GM18505 (cell line): ENCODE results near the gene GIGYF1.
"Not testable (repeated sequence)": the region's sequence is repeated elsewhere in the genome, so short reads cannot be mapped to it uniquely, and the experiment has no call there.

Experiments
- ATAC-seq: cut with Tn5 transposase; IDR thresholded peaks from one replicate; pipeline ENCODE4 v1.9.1; 2021; ENCODE audit not compliant: unreplicated experiment
- POLR2A ChIP-seq: IDR thresholded peaks from 4 replicates; pipeline ENCODE4 v1.6.1; 2011; ENCODE audit warnings: borderline replicate concordance; ENCODE audit not compliant: insufficient read depth, insufficient read length; ENCODE audit errors: extremely low read depth

The GIGYF1 gene

DNA sequence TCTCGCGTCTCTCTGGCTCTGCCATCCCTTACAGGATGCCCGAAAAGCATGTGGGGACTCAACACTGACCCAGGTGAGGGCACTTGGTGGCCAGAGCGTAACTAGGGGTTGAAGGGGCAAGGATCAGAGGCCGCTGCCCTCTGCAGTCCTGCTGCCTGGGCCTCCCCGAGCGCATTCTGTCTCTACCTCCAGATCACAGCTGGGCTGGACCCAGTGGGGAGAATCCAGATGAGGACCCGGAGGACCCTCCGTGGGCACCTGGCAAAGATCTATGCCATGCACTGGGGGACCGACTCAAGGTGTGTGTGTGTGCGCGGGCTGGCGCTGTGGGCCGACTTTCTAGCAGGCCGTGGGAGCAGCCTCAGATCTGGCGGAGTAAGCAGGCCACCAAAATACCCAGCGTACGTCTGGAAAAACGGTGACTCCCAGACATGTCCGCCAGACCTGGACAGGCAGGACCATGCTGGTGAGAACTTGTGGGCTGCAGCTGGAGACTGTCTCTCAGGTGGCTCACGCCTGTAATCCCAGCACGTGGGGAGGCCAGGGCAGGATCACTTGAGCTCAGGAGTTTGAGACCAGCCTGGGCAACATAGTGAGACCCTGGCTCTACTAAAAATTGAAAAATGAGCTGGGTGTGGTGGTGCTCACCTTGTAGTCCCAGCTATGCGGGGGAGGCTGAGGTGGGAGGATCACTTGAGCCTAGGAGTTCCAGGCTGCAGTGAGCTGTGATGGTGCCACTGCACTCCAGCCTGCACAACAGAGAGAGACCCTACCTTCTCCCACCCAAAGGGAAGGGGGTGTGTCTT, 17.3 kb downstream of the GIGYF1 start:
- ATAC-seq = no peak
- no peak for TF ChIP-seq POLR2A

DNA sequence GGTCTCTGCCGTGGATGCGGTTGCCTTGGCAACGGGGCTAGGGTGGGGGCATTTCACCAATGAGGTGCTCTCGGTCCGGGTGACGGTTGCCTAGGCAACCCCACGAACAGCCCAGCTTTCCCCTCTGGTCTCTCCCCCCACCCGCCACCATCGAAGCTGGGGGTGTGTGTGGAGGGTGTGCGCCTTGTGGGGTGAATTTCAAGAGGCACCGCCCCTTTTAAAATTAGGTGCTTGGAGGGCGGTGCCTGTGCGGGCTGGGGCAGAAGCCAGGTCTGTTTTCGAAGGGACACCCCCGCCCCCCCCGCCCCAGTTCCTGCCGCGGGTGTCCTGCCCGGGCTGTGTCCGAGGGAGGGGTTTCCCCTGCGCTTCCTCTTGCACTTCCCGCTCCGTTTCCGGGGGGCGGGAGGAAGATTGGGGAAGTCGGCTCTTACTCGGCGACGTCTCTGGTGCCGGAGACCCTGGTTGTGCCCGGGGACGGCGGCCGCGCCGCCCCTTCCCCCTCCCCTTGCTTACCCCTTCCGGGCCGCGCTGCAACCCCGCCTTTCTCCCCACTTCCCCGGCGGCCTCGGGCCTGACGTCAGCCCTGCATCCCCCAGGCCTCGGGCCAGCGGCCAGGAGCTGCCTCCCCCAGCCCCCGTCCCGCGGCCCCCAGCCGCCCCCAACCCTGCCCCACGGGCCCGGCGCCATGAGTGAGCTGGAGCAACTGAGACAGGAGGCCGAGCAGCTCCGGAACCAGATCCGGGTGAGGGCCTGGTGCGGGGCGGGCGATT, 18.3 kb downstream of the GIGYF1 start:
- ATAC-seq = peak; percentile 33
- TF ChIP-seq POLR2A = peak; percentile 49

DNA sequence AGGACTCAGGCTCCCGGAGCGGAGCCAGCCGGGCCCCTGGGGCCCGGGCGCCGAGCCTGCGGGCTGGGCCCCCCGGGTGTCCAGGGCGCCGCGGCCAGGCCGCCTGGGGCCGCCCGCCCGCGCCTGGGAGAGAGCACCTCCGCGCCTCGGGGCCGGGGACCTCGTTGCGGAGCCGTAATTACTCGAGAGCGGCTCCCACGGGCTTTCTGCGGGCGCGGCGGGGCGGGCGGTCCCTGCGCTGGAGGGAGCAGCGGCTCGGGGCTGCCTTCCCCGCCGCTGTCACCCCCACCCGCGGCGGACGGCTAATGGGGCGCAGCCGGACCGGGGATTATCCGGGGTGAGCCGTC, 19.0 kb downstream of the GIGYF1 start:
- ATAC-seq = no peak
- TF ChIP-seq POLR2A = no peak

DNA sequence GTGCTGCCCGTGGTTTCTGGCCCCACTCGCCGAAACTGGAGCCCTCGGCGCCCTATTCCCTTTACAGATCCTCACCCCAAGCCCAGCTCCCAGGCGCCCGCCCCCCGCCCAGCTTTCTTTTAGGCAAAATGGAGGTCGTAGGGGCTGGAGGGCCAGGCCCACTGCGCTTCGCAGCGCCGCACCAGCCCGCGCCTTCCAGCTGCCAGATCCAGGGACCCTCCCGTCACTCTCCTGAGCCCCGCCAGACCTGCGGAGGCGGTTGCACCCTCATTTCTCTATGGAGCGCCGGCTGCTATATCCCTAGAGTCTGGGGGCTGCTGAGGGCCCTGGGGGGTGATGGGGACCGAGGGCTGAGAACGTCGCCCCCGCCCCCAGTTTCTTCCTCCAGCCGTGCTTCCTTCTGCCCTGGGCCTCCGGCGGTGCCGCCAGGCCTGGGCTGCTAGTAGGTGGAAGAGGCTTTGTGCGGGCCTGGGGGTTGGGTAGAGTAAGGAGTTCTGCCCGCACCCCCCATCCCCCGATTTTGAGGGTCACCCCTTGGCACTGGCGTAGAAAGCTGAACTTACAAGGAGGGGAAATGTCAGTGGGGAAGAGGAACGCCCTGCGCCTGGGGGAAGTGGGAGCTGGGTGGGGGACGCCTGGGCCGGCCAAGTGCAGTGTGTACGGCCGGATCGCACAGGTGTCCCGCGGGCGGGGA, 19.5 kb downstream of the GIGYF1 start:
- no peak for ATAC-seq
- no peak for TF ChIP-seq POLR2A

DNA sequence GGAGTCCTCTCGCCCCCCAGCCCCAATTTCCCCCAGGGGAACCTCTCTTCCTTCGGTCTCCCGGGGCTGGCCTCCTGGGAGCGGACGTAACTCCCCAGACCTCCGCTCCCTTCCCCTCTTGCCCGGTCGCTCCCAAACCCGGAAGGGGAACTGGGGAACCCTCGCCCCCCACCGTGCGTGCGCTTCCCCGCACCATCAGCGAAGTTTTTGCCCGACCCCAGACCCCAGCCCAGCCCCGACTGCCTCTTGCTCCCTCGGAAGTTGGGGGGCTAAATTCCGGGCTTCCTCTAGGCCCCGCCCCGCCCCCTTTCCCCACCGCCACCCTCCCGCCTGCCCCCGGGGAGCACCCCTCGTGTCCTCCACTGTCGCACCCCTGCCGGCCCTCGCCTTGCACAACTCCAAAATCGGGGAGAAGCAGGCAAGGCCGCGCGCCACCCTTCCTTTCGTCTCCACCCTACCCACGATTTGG, 20.1 kb downstream of the GIGYF1 start:
- no peak for ATAC-seq
- TF ChIP-seq POLR2A = no peak

DNA sequence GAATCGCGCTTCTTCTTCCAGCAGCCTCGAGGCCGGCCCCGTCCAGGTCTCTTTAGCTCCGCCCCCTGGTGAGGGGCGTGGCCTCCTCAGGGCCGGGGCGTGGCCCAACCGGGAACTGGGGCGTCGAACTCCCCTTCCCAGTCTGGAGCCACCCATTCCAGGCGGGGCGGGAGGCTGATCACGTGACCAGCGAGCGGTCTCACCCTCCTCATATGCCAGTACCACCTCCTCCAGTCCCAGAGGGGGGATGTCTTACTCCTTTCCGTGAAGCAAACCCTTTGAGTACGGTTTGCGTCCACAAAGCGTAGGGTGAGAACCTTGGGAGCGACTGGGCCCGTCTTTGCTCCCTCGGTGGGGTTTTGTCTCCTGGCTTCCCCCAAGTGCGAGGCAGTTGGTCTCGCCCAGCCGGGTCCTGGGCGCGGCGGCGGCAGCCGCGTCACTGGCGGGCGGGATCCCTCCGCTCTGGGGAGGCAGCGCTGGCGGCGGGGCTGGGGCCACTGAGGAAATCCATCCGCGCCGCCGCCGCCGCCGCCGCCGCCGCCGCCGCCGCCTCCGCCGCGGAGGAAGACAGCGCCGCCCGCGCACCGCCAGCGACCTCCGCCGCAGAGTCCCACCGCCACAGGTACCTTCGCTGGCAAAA, 20.6 kb downstream of the GIGYF1 start, which contains the start of gene GNB2:
Gene GNB2 (plus strand): TSS at position 439 of the 640 bp plus-strand sequence. CDS start 2,526 bp downstream, outside the sequence.
- peak; percentile 49 for TF ChIP-seq POLR2A
- ATAC-seq = peak; percentile 48

DNA sequence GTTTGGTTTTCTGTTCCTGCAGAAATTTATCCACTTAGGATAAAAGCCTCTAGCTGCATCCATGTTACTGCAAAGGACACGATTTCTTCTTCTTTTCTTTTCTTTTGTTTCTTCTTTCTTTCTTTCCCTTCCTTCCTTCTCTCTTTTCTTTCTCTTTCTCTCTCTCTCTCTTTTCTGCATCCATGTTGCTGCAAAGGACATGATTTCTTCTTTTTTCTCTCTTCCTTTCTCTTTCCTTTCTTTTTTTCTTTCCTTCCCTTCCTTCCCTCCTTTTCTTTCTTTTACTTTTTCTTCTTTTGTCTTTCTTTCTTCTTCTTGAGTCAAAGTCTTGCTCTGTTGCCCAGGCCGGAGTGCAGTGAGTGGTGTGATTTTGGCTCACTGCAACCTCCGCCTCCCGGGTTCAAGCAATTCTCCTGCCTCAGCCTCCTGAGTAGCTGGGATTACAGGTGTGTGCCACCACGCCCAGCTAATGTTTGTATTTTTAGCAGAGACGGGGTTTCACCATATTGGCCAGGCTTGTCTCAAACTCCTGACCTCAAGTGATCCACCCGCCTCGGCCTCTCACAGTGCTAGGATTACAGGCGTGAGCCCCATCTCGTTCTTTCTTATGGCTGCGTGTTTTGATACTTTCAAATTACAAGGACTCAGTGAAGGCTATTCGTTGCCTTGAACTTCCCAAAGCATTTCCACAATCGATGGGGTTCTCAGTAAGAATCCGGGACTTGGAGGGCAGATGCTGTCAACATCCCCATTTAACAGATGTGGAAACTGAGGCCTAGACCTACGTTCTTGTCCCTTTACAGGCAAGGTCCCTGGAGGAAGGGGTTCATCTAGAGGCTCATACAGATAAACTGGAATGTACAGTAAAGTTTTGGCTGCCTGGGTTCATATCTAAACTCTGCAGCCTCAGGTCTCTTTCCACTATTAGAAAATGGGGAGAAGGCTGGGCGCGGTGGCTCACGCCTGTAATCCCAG, 22.4 kb downstream of the GIGYF1 start:
- TF ChIP-seq POLR2A = no peak
- no peak for ATAC-seq

DNA sequence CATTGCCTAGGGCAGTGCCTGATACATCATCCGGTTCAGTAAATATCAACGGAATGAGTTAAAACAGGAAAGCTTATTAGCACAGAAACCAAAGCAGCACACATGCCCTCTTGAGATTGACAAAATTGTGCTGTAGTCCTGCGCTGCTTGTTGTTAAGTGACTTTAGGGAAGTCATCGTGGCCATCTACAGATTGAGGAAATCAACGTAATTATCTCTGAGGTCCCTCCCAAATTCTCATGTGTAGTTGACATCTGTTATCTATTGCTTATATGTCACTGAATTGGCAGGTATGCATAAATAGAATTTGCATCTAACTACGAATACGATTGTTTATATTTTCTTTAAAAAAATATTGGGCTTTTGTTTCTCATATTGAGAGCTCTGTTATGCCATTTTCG, 24.0 kb downstream of the GIGYF1 start:
- no peak for ATAC-seq
- no peak for TF ChIP-seq POLR2A

DNA sequence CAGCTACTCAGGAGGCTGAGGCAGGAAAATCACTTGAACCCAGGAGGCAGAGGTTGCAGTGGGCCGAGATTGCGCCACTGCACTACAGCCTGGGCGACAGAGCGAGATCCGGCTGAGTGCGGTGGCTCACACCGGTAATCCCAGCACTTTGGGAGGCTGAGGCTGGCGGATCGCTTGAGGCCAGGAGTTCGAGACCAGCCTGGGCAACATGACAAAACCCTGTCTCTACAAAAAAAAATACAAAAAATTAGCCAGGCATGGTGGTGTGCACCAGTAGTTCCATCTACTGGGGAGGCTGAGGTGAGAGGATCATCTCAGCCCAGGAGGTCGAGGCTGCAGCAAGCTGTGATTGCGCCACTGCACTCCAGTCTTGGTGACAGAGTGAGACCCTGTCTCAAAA, 24.9 kb downstream of the GIGYF1 start:
- not testable (repeated sequence) for ATAC-seq

DNA sequence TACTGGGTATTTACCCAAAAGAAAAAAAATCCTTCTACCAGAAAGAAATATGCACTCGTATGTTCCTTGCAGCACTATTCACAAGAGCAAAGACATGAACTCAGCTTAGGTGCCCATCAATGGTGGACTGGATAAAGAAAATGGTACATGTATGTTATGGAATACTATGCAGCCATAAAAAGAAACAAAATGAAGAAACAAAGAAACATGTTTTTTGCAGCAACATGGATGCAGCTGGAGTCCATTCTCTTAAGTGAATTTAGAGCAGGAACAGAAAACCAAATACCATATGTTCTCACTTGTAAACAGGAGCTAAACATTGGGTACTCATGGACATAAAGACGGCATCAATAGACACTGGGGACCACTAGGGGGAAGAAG, 26.0 kb downstream of the GIGYF1 start:
- no peak for TF ChIP-seq POLR2A
- no peak for ATAC-seq

DNA sequence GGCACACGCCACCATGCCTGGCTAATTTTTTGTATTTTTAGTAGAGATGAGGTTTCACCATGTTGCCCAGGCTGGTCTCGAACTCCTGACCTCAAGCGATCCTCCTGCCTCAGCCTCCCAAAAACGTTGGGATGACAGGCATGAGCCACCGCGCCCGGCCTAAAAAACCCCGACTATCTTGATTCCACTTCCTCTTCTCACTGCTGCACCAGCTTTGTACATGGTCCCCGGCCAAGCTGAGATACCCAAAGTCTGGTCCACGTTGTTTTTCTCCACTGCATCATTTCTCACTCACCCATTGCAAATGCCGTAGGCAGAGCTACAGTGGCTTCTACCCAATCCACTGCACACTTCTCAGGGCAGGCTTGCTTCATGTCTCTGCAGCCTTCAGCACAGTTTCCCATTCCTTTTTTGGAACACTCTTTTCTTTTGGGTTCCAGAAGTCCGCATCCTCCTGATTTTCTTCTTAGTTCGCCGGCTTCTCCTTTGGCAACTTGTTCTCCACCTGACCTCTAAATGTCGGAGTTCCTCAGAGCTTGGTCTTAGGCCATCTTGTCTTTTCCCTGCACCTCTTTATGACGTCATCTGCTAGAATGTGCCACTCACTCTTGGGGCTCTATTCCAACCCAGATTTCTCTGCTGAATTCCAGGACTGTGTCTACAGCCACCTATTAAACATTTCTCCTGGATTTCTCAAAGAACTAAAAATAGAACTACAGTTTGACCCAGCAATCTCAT, 26.6 kb downstream of the GIGYF1 start:
- no peak for TF ChIP-seq POLR2A
- no peak for ATAC-seq
